DMS153 (cell line): ENCODE measurements around the gene BPIFB3.
"Not testable (repeated sequence)": the region's sequence is repeated elsewhere in the genome, so short reads cannot be mapped to it uniquely, and the experiment has no call there.

Experiments used
- DNase-seq: peaks from one replicate; lab custom pipeline; 2025; lab: John Stamatoyannopoulos, UW

BPIFB3 gene

GRCh38 chr20:33122297-33122696 is 68.6 kb downstream of the BPIFB3 start:
- DNase-seq = not testable (repeated sequence)
